ENCODE measurements around the gene MYB.

GRCh38 chr6:135215160-135215559 lies 34.1 kb downstream of the MYB start:
- TF ChIP-seq, protein P1, sequence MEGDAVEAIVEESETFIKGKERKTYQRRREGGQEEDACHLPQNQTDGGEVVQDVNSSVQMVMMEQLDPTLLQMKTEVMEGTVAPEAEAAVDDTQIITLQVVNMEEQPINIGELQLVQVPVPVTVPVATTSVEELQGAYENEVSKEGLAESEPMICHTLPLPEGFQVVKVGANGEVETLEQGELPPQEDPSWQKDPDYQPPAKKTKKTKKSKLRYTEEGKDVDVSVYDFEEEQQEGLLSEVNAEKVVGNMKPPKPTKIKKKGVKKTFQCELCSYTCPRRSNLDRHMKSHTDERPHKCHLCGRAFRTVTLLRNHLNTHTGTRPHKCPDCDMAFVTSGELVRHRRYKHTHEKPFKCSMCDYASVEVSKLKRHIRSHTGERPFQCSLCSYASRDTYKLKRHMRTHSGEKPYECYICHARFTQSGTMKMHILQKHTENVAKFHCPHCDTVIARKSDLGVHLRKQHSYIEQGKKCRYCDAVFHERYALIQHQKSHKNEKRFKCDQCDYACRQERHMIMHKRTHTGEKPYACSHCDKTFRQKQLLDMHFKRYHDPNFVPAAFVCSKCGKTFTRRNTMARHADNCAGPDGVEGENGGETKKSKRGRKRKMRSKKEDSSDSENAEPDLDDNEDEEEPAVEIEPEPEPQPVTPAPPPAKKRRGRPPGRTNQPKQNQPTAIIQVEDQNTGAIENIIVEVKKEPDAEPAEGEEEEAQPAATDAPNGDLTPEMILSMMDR (IDR thresholded peaks at IDR 0.05; ENCODE audit: extremely low read depth in 1 of 2, insufficient read depth in 1 of 2, low read depth in 1 of 2, low read length in 2 of 2): no peak
- TF ChIP-seq POLR2AphosphoS5 (IDR thresholded peaks at IDR 0.05; ENCODE audit: insufficient read depth, low read depth, low read length) (no peak), MAX (IDR thresholded peaks at IDR 0.05; ENCODE audit: insufficient read depth, insufficient read length) (no peak), POLR2A (IDR thresholded peaks at IDR 0.05; ENCODE audit: low read depth, low read length) (no peak)

Measured in endothelial cell of umbilical vein (primary cell).